T-helper 9 cell (primary cell): ENCODE measurements around the gene TMEM51.

Source experiments
- DNase-seq: peaks from one replicate; pipeline ENCODE4 v3.0.0-alpha.2; 2020

TMEM51 gene

GRCh38 chr1:15179485-15179883, 25.9 kb downstream of the TMEM51 start:
- no peak for DNase-seq

GRCh38 chr1:15180189-15180588, 26.6 kb downstream of the TMEM51 start:
- DNase-seq: no peak

DNA sequence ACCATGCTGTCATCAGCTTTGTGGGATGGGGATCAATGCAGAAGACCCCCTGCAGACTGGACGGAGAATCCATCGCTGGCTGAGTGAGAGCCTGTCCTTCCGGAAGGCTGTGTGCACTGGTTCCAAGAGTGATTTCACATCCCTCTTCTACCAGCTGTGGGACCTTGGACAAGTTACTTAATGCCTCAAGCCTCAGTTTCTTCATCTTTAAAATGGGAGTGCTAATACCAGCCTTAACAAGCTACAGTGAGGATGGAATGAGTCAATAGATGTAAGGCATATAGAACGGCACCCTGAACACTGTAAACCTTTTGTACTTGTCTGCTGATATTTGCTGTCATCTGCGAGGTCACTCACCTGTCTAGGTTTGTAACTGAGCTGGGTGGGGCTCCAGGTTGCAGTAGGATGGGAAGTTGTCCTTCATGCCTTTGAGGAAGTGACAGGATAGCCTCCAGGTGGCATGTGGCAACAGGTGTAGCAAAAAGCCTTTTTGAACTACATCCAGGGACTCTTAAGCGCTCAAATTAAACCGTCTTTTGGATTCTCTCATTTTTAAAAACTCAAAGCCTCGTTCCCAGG, 27.5 kb downstream of the TMEM51 start:
- DNase-seq: no peak

GRCh38 chr1:15181564-15181963, 28.0 kb downstream of the TMEM51 start:
- no peak for DNase-seq

DNA sequence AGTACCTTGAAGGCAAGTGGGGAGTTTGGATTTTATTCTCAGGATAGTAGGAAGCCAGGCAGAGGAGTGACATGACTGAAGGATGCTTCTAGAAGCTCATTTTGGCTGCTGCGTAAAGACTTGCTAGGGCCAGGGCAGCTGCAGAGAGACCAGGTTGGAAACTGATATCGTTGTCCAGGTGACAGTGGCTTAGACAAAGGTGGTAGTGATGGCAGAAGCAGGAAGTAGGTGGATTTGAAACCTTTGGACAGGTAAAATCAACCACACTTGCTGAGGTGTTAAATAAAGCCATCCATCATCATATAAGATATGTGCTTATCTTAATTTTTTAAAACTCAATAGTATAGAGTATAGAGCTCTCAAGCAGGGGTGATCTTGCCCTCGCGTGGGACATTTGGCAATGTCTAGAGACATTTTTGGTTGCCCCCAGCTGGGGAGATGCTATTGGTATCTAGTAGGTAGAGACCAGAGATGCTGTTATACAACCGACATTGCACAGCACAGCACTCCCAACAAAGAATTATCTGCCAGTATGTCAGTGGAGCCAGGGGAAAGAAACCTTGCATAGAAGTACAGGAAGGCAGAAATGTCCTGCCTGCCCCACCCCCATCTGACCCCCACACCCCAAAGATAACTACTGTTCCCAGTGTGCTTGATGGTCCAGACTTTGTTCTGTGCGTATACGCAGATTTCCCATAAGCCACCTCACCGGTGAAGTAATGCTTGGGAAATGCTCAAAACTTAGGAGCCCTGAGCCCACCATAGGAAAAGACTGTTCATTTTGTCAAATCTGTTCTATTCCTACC, 31.1 kb downstream of the TMEM51 start:
- DNase-seq: no peak

- DNase-seq: no peak
These were observed 32.1 kb downstream of the TMEM51 start for GRCh38 chr1:15185617-15186016.

GRCh38 chr1:15186073-15186845, 32.7 kb downstream of the TMEM51 start:
- no peak for DNase-seq

DNA sequence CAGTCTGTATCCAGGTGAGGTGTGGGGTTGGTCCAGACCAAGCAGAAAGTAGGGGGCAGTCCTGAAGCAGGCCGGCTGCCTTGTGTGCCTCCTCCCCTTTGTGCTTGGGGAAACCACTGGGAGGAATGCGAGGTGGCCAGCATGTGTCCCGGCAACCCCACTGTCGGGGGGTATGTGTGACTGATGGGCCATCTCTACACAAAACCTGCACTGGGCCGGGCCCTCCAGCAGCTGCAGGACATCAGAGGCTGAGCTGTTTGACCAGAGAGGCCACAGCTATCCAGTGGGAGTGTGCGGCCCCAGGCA, 33.3 kb downstream of the TMEM51 start:
- DNase-seq: no peak

GRCh38 chr1:15187175-15188129, 33.9 kb downstream of the TMEM51 start:
- no peak for DNase-seq

- DNase-seq: no peak
These were observed 34.6 kb downstream of the TMEM51 start for GRCh38 chr1:15188130-15188524.

DNA sequence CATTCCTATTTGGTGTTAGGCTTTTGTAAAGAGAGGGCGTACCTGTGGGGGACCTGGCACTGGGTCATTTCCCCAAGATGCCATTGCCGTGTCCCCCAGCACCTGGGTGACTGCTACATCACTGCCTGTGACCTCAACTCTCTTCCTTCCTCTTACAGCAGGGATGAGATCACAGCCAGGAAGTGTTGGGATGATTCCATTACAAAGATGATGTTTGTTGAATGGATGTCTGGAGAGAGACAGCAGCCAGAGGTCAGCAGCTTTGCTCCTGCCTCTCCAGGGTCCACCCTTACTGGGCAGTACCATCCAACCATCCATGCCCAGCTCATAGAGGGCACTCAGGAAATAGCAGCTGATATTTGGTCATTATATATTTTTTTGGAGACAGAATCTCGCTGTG, 35.1 kb downstream of the TMEM51 start:
- DNase-seq: no peak

DNA sequence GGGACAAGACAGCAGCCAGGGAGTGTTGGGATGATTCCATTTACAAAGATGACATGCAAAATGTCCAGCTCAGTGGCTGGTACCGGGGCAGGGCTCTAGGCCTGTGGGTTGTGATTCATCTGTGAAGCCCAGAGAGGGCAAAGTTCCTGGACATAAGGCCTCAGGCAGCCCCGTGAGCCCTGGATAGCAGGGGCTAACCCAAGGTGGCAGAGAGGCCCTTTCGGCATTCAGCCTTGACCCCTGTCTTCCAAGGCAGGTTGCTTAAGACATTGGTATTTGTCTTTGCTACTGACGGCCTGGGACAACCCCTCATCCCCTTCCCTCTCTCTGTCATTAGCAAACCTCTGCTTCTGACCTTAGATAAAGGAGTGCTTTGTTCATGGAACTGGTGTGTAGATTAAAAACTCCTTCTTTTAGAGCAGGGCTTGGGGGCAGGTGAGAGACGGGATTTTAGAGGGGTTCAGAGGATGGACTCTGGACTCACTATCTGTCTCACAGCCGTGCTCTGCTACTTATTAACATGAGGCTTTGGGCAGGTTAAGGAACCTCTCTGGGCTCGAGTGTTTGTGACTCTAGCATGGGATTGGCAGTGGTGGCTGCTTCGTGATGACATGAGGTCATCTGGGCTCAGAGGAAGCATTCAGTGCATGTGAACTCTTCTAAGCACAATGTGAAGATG, 36.3 kb downstream of the TMEM51 start:
- DNase-seq: no peak

DNA sequence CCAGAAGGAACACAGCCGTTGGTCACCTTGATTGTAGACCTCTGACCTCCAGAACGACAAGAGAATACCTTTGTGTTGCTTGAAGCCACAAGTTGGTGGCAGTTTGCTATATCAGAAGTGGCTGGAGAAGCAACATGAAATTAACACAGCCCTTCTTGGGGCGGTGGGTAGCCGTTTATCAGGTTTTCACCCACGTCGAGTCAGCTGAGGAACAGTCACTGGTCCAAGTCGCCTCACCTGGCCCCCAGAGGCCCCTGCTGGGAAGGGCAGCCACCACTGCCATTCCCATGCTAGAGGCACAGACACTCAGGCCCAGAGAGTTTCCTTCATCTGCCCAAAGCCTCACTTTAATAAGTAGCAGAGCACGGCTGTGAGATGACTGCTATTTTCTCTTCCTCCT, 37.7 kb downstream of the TMEM51 start:
- no peak for DNase-seq

GRCh38 chr1:15191770-15192169, 38.2 kb downstream of the TMEM51 start:
- DNase-seq: no peak

DNA sequence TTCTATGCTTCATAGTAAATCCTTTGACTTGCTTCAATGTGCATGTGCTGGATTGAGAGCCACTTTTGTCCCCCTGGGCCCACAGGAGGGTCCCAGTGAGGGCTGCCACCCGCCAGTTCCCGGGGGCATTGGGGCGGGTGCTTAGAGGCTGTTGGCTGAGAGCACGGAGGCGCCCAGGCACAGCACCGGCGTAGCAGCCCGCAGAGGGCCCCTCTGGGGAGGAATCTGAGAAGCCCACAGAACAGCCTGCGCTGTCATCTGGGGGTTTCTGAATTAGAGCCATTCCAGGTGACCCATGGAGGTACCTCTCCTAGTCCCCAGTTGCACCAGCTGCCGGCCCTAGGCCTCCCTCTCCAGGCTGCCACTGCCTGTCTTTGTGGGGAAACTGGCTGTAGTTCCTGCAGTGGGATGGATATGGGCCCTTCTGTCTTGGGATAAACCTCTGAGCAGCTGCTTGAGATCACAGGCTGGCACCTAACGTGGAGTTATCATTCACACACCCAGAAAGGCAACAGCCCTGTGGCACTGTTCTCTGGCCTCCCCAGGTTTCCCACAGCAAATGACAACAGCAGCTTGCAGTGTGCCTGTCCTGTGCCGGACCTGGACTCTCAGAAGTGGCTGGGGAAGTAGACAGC, 39.5 kb downstream of the TMEM51 start:
- no peak for DNase-seq

GRCh38 chr1:15195420-15196052, 42.0 kb downstream of the TMEM51 start:
- DNase-seq: no peak

GRCh38 chr1:15196069-15196468, 42.5 kb downstream of the TMEM51 start:
- no peak for DNase-seq

GRCh38 chr1:15196807-15197530, 43.4 kb downstream of the TMEM51 start:
- DNase-seq: no peak

DNA sequence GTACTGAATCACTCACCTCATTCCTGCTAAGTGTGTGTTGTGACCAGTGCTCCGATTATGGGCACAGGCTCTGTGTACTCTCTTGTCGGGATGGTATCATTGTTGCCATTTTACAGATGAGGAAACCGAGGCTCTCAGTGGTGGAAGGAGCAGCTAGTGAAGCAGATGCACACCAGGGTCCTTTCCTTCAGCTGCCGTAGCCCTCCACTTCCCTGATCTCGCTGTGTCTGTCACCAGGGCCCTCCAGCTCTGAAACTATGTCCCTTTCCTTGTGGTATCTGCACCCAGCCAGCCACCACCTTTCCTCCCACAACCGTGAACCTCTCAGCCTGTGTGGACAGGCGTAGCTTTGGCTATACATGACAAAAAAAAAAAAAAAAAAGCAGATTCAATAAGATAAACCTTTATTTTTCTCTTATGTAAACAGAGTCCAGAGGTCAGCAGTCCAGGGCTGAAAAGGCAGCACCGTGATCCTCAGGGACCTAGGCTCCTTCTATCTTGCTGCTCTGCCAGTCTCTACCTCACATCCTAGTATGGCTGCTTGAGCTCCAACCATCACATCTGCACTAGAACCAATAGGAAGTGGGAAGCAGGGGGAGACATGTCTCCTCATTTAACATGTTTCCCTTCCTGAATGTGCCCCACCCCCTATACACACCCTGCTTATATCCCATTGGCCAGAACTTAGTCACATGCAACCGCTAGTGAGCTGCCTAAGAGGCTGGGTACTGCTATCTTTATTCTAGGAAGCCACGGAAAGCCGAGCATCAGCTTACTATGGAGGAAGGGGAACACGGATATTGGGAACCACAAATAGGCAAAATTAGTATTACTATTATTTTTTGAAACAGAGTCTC, 44.3 kb downstream of the TMEM51 start:
- DNase-seq: no peak

DNA sequence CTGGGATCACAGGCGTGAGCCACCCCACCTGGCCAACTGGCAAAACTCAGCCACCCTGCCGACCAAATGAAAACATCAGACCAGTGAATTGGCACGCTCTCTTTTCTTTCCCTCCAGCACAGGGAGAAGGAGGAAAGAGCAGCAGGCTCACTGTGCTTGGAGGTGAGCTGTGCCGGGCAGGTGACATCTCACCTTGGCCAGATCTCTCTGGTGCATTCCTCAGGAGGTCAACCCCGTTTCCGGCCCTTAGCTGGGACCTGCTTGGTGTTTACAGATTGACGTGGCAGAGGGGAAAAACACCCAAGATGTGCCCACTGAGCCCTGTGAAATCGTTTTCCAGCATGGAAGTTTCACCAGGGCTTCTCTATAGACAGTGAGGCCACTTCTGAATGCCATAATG, 45.1 kb downstream of the TMEM51 start:
- no peak for DNase-seq
